PC-3 (cell line): ENCODE measurements around the gene DCHS1. TPM values are rescaled to one million over a fixed set of nuclear protein-coding genes. Genes with fewer than 3 reads are reported as not detected.

ENCODE experiments used
- ATAC-seq: fragments of 200-7000 bp; cut with Tn5 transposase; 2 replicates; pipeline ENCODE4 v1.9.1; 2020; ENCODE audit warnings: mild to moderate bottlenecking, moderate library complexity
- BruUV-seq: library from RNA; stranded (reverse); fragments of 400-500 nt; replicated peaks from 2 replicates; lab custom pipeline; 2021; lab: Mats Ljungman, UMichigan
- CTCF ChIA-PET: fragments of 300-600 bp; sonication (Branson Sonifier 250); formaldehyde crosslinking; loops from one replicate; lab custom pipeline; 2022; ENCODE audit warnings: antibody characterized with exemption; lab: Charles Lee
- POLR2A ChIA-PET: fragments of 300-600 bp; sonication (Branson Sonifier 250); formaldehyde crosslinking; loops from one replicate; lab custom pipeline; 2022; ENCODE audit warnings: antibody characterized with exemption; ENCODE audit not compliant: unreplicated experiment; lab: Charles Lee
- DNase-seq: peaks from one replicate; pipeline ENCODE4 v3.0.0-alpha.2; 2015
- H2AFZ ChIP-seq: fragments of 300-600 bp; sonication (generic); 2 replicates; pipeline ENCODE4 v1.6.0; 2016; ENCODE audit warnings: antibody characterized with exemption, low read length
- H3F3A ChIP-seq: fragments of 300-600 bp; sonication (generic); one replicate; pipeline ENCODE4 v1.6.0; 2017; ENCODE audit warnings: antibody characterized with exemption, low read length, control low read depth, mild to moderate bottlenecking; ENCODE audit not compliant: unreplicated experiment
- H3K27ac ChIP-seq: fragments of 300-600 bp; sonication (generic); 2 replicates; pipeline ENCODE4 v1.5.1; 2016; ENCODE audit warnings: mild to moderate bottlenecking, low read length
- H3K27me3 ChIP-seq: fragments of 300-600 bp; sonication (generic); 2 replicates; pipeline ENCODE4 v1.6.1; 2016; ENCODE audit warnings: low read length, mixed read lengths
- H3K36me3 ChIP-seq: fragments of 300-600 bp; sonication (generic); 2 replicates; pipeline ENCODE4 v1.6.1; 2016; ENCODE audit warnings: low read depth, mixed run types, low read length, mixed read lengths
- H3K4me1 ChIP-seq: fragments of 300-600 bp; sonication (generic); 2 replicates; pipeline ENCODE4 v1.5.1; 2016; ENCODE audit warnings: low read length; ENCODE audit not compliant: insufficient read depth
- H3K4me2 ChIP-seq: fragments of 300-600 bp; sonication (generic); 2 replicates; pipeline ENCODE4 v1.6.0; 2016; ENCODE audit warnings: low read length
- H3K4me3 ChIP-seq: fragments of 300-600 bp; sonication (generic); 2 replicates; pipeline ENCODE4 v1.5.1; 2016; ENCODE audit warnings: mild to moderate bottlenecking, low read length, mixed read lengths
- H3K79me2 ChIP-seq: fragments of 300-600 bp; sonication (generic); 2 replicates; pipeline ENCODE4 v1.6.1; 2017; ENCODE audit warnings: low read length, mixed read lengths
- H3K9ac ChIP-seq: fragments of 300-600 bp; sonication (generic); 2 replicates; pipeline ENCODE4 v1.6.0; 2016; ENCODE audit warnings: mild to moderate bottlenecking, low read length
- H3K9me2 ChIP-seq: fragments of 300-600 bp; sonication (generic); replicated peaks from 2 replicates; pipeline ENCODE4 v1.6.1; 2016; ENCODE audit warnings: mixed run types, low read length, mixed read lengths
- H3K9me3 ChIP-seq: fragments of 300-600 bp; sonication (generic); 2 replicates; pipeline ENCODE4 v1.6.1; 2016; ENCODE audit warnings: low read length, mixed read lengths
- H4K20me1 ChIP-seq: fragments of 300-600 bp; sonication (generic); 2 replicates; pipeline ENCODE4 v1.6.1; 2016; ENCODE audit warnings: low read length, mixed read lengths
- EZH2 ChIP-seq: fragments of 300-600 bp; sonication (generic); IDR thresholded peaks from one replicate; pipeline ENCODE4 v1.6.1; 2017; ENCODE audit warnings: antibody characterized with exemption, mild to moderate bottlenecking, low read length; ENCODE audit not compliant: unreplicated experiment
- EZH2phosphoT487 ChIP-seq: fragments of 300-600 bp; sonication (generic); IDR thresholded peaks from 2 replicates; pipeline ENCODE4 v1.6.1; 2018; ENCODE audit warnings: mild to moderate bottlenecking, antibody characterized with exemption, low read length, borderline replicate concordance
- intact Hi-C: fragments of 100-400 bp; cut with micrococcal nuclease; formaldehyde crosslinking; loops from 2 replicates; pipeline ENCODE4 v1.9.0; 2023
- total RNA-seq: library from RNA; depleted of rRNA; stranded (reverse); fragments of >200 nt; gene quantifications from 2 replicates; pipeline ENCODE4 v1.2.3, GENCODE V29; 2014
- TF ChIP-seq, protein P1 (sequence below): fragments of 300-600 bp; sonication (generic); conservative IDR thresholded peaks from 2 replicates; pipeline ENCODE4 v1.5.1; 2017; ENCODE audit warnings: antibody characterized with exemption, low read depth, mild to moderate bottlenecking, low read length

The DCHS1 gene
- total RNA-seq, 1 experiment from 2014 or later = under 0.01 TPM

DNA sequence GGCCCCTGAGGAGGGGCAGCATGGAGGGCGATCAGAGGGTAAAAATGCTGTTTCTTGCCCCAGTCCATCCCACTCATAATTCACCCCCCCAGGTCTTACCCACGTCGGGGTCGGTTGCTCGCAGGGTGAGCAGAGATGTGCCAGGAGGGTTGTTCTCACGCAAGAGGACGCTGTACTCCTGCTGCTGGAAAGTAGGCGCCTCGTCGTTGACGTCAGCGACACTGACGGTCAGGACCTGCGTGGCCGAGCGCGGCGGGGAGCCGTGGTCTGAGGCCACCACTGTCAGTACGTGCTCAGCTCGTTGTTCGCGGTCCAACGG is 26.1 kb downstream of the DCHS1 start:
- Histone ChIP-seq H3K79me2 (no peaks in the 10 kb centered on the region), H3K9ac (no peak overlapping the region), H4K20me1 (no peaks in the 10 kb centered on the region), H3K27me3 (no peaks in the 10 kb centered on the region), H3K4me3 (no peak overlapping the region), H3K9me2 (no peaks in the 10 kb centered on the region), H3F3A (no peaks in the 10 kb centered on the region), H3K27ac (no peak overlapping the region), H2AFZ (no peak overlapping the region), H3K36me3 (no peaks in the 10 kb centered on the region), H3K9me3 (no peaks in the 10 kb centered on the region), H3K4me1 (no peaks in the 10 kb centered on the region), H3K4me2 (no peak overlapping the region)
- no TSS peak for BruUV-seq
- TF ChIP-seq EZH2phosphoT487 = no peak
- TF ChIP-seq EZH2 = no peak
- TF ChIP-seq, protein P1, sequence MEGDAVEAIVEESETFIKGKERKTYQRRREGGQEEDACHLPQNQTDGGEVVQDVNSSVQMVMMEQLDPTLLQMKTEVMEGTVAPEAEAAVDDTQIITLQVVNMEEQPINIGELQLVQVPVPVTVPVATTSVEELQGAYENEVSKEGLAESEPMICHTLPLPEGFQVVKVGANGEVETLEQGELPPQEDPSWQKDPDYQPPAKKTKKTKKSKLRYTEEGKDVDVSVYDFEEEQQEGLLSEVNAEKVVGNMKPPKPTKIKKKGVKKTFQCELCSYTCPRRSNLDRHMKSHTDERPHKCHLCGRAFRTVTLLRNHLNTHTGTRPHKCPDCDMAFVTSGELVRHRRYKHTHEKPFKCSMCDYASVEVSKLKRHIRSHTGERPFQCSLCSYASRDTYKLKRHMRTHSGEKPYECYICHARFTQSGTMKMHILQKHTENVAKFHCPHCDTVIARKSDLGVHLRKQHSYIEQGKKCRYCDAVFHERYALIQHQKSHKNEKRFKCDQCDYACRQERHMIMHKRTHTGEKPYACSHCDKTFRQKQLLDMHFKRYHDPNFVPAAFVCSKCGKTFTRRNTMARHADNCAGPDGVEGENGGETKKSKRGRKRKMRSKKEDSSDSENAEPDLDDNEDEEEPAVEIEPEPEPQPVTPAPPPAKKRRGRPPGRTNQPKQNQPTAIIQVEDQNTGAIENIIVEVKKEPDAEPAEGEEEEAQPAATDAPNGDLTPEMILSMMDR = no peak
- ChIA-PET CTCF (no interaction called here), POLR2A (no interaction called here)
- no peak for DNase-seq
- ATAC-seq = no peak
- intact Hi-C loops = no loop called here

DNA sequence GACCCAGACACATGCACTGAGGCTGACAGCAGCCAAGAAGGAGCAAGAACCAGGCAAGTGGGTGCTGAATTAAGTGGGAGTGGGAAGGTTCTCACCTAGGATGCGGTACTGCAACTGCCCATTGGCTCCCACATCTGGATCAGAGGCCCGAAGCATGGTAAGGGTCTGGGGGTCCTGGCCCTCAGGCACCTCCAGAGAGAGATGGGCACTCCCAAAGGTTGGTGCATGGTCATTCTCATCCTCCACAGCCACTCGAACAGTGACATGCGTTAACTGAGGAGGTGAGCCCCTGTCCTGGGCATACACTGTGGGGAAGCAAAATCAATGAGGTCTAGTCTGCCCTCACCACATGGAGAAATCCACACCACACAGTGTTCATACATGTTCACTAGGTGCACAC is 27.1 kb downstream of the DCHS1 start:
- H3F3A ChIP-seq = no peaks in the 10 kb centered on the region
- CTCF ChIA-PET = no interaction called here

DNA sequence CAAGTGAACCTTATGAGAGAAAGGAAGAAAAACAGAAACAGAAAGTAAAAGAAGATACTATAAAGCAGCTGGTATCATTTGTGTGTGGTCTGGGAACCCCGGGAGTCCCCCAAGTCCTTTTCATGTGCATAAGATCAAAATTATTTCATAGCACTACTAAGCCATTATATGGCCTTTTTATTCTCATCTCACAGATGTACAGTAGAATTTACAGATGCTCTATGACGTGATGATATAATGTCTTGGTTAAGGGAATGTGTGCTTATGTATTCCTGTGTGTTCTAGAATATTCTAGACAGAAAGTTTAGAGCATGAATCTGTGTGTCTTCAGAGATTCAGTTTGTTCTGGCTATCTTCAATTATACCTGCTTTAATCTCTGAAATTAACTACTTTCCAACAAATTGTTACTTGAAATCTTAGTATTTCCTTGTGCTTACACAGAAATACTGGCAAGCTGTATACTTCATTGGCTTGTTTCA is 27.8 kb downstream of the DCHS1 start:
- Histone ChIP-seq H2AFZ (no peak overlapping the region), H3K27me3 (no peaks in the 10 kb centered on the region), H3K9me2 (no peaks in the 10 kb centered on the region), H3K79me2 (no peaks in the 10 kb centered on the region), H4K20me1 (no peaks in the 10 kb centered on the region), H3K9ac (no peak overlapping the region), H3K9me3 (no peaks in the 10 kb centered on the region), H3K4me2 (no peak overlapping the region), H3K4me1 (no peaks in the 10 kb centered on the region), H3K36me3 (no peaks in the 10 kb centered on the region), H3K4me3 (no peak overlapping the region), H3F3A (no peaks in the 10 kb centered on the region), H3K27ac (no peak overlapping the region)
- no peak for ATAC-seq
- DNase-seq = no peak
- ChIA-PET CTCF (no interaction called here), POLR2A (interaction anchor here (0.8 kb wide), 1 partner anchor 8 kb away, joined by 7 read pairs; the partner anchor contains the start of gene TPP1)
- TF ChIP-seq EZH2 (no peak), EZH2phosphoT487 (no peak)
- TF ChIP-seq, protein P1 = no peak
- intact Hi-C loops = no loop called here
- BruUV-seq = no TSS peak

More for the DNA sequence above, 27.1 kb downstream of the DCHS1 start:
- DNase-seq (no peak), ATAC-seq (no peak)
- Histone ChIP-seq H3K9me2 (no peaks in the 10 kb centered on the region), H3K27me3 (no peaks in the 10 kb centered on the region), H2AFZ (no peak overlapping the region), H4K20me1 (no peaks in the 10 kb centered on the region), H3K4me2 (no peak overlapping the region), H3K9ac (no peak overlapping the region), H3K36me3 (no peaks in the 10 kb centered on the region), H3K9me3 (no peaks in the 10 kb centered on the region), H3K27ac (no peak overlapping the region), H3K79me2 (no peaks in the 10 kb centered on the region), H3K4me3 (no peak overlapping the region), H3K4me1 (no peaks in the 10 kb centered on the region)
- BruUV-seq = no TSS peak
- intact Hi-C loops = no loop called here
- POLR2A ChIA-PET = interaction anchor here (0.8 kb wide), 1 partner anchor 9 kb away, joined by 7 read pairs; the partner anchor contains the start of gene TPP1
- TF ChIP-seq EZH2 (no peak), EZH2phosphoT487 (no peak)
- TF ChIP-seq, protein P1 = no peak
